SK-N-SH treated with all-trans-retinoic acid at 6 μM for 48 hours (cell line): ENCODE measurements around the gene KRT23.

ENCODE experiments used
- ATAC-seq: fragments of 200-7000 bp; cut with Tn5 transposase; 3 replicates; pipeline ENCODE4 v1.9.1; 2020; ENCODE audit warnings: mild to moderate bottlenecking, moderate library complexity
- ARNTL ChIP-seq: fragments of 450-650 bp; formaldehyde crosslinking; IDR thresholded peaks from 2 replicates; pipeline ENCODE4 v1.5.0; 2020; ENCODE audit warnings: low read depth, mild to moderate bottlenecking, moderate library complexity, borderline replicate concordance
- BACH2 ChIP-seq: fragments of 250-450 bp; sonication (Bioruptor Pico); IDR thresholded peaks from 2 replicates; pipeline ENCODE4 v1.9.0; 2021; ENCODE audit warnings: mild to moderate bottlenecking, borderline replicate concordance
- CREB5 ChIP-seq: fragments of 250-450 bp; sonication (Bioruptor Pico); IDR thresholded peaks from 2 replicates; pipeline ENCODE4 v1.5.1; 2020; ENCODE audit warnings: low read depth, mild to moderate bottlenecking, moderate library complexity
- CSDC2 ChIP-seq: fragments of 250-450 bp; sonication (Bioruptor Pico); IDR thresholded peaks from 2 replicates; pipeline ENCODE4 v1.5.0; 2020; ENCODE audit warnings: mild to moderate bottlenecking, moderate library complexity
- ESRRG ChIP-seq: fragments of 250-450 bp; sonication (Bioruptor Pico); IDR thresholded peaks from 2 replicates; pipeline ENCODE4 v1.6.1; 2021; ENCODE audit warnings: mild to moderate bottlenecking
- GLIS3 ChIP-seq: fragments of 250-450 bp; sonication (Bioruptor Pico); IDR thresholded peaks from 2 replicates; pipeline ENCODE4 v1.5.0; 2020; ENCODE audit warnings: mild to moderate bottlenecking, moderate library complexity
- ISL1 ChIP-seq: fragments of 250-450 bp; sonication (Bioruptor Pico); IDR thresholded peaks from 2 replicates; pipeline ENCODE4 v2.1.2; 2022; ENCODE audit warnings: mild to moderate bottlenecking, moderate library complexity
- OSR1 ChIP-seq: fragments of 250-450 bp; sonication (Bioruptor Pico); IDR thresholded peaks from 2 replicates; pipeline ENCODE4 v1.8.0; 2022; ENCODE audit warnings: moderate library complexity, mild to moderate bottlenecking, inconsistent platforms
- PATZ1 ChIP-seq: fragments of 250-450 bp; sonication (Bioruptor Pico); IDR thresholded peaks from 2 replicates; pipeline ENCODE4 v1.8.0; 2020; ENCODE audit warnings: mild to moderate bottlenecking, moderate library complexity, borderline replicate concordance
- POU6F1 ChIP-seq: fragments of 250-450 bp; sonication (Bioruptor Pico); IDR thresholded peaks from 2 replicates; pipeline ENCODE4 v1.8.0; 2021; ENCODE audit warnings: low read depth, mild to moderate bottlenecking, moderate library complexity, borderline replicate concordance
- PPARA ChIP-seq: fragments of 250-450 bp; sonication (Bioruptor Pico); IDR thresholded peaks from 2 replicates; pipeline ENCODE4 v1.5.0; 2020; ENCODE audit warnings: mild to moderate bottlenecking, borderline replicate concordance
- RARB ChIP-seq: fragments of 250-450 bp; sonication (Bioruptor Pico); IDR thresholded peaks from 2 replicates; pipeline ENCODE4 v1.8.0; 2021; ENCODE audit warnings: mild to moderate bottlenecking, moderate library complexity
- SNAI2 ChIP-seq: fragments of 250-450 bp; sonication (Bioruptor Pico); IDR thresholded peaks from 2 replicates; pipeline ENCODE4 v1.5.0; 2020; ENCODE audit warnings: mild to moderate bottlenecking, moderate library complexity
- TCF4 ChIP-seq: fragments of 250-450 bp; sonication (Bioruptor Pico); IDR thresholded peaks from 2 replicates; pipeline ENCODE4 v1.8.0; 2021; ENCODE audit warnings: mild to moderate bottlenecking, moderate library complexity, borderline replicate concordance
- TOX ChIP-seq: fragments of 250-450 bp; sonication (Bioruptor Pico); IDR thresholded peaks from 2 replicates; pipeline ENCODE4 v1.8.0; 2021; ENCODE audit warnings: mild to moderate bottlenecking, moderate library complexity, borderline replicate concordance
- TSHZ2 ChIP-seq: fragments of 250-450 bp; sonication (Bioruptor Pico); IDR thresholded peaks from 2 replicates; pipeline ENCODE4 v1.5.0; 2020; ENCODE audit warnings: mild to moderate bottlenecking, moderate library complexity
- ZC3H10 ChIP-seq: fragments of 250-450 bp; sonication (Bioruptor Pico); IDR thresholded peaks from 2 replicates; pipeline ENCODE4 v1.5.1; 2021; ENCODE audit warnings: mild to moderate bottlenecking, moderate library complexity
- ZFP3 ChIP-seq: fragments of 250-450 bp; sonication (Bioruptor Pico); IDR thresholded peaks from 2 replicates; pipeline ENCODE4 v1.5.0; 2020; ENCODE audit warnings: mild to moderate bottlenecking, moderate library complexity
- ZFP30 ChIP-seq: fragments of 450-650 bp; formaldehyde crosslinking; IDR thresholded peaks from 2 replicates; pipeline ENCODE4 v1.5.0; 2022; ENCODE audit warnings: mild to moderate bottlenecking, moderate library complexity
- ZNF565 ChIP-seq: fragments of 450-650 bp; formaldehyde crosslinking; conservative IDR thresholded peaks from 2 replicates; pipeline ENCODE4 v1.5.0; 2020; ENCODE audit warnings: low read depth, mild to moderate bottlenecking, moderate library complexity
- ZNF70 ChIP-seq: fragments of 450-650 bp; formaldehyde crosslinking; IDR thresholded peaks from 2 replicates; pipeline ENCODE4 v1.5.0; 2020; ENCODE audit warnings: mild to moderate bottlenecking, moderate library complexity
- ZNF8 ChIP-seq: fragments of 450-650 bp; formaldehyde crosslinking; IDR thresholded peaks from 2 replicates; pipeline ENCODE4 v1.5.0; 2020; ENCODE audit warnings: mild to moderate bottlenecking, moderate library complexity

Gene KRT23

GRCh38 chr17:40879026-40879425 lies 58.4 kb downstream of the KRT23 start:
- TF ChIP-seq TOX (CRISPR knock-in tag) = no peak
- TF ChIP-seq ISL1 (CRISPR knock-in tag) = no peak
- no peak for TF ChIP-seq TCF4 (CRISPR knock-in tag)
- TF ChIP-seq POU6F1 (CRISPR knock-in tag) = no peak
- no peak for TF ChIP-seq SNAI2 (CRISPR knock-in tag)
- no peak for TF ChIP-seq ESRRG
- TF ChIP-seq CSDC2 (CRISPR knock-in tag) = no peak
- TF ChIP-seq TSHZ2 (CRISPR knock-in tag) = no peak
- no peak for TF ChIP-seq ZFP30 (CRISPR knock-in tag)
- no peak for TF ChIP-seq ZNF8
- TF ChIP-seq ZNF70 = no peak
- TF ChIP-seq ZC3H10 = no peak
- ATAC-seq = no peak

- no peak for ATAC-seq
Observed at GRCh38 chr17:40878044-40878443, 59.4 kb downstream of the KRT23 start.

More at GRCh38 chr17:40878044-40878443, 59.4 kb downstream of the KRT23 start:
- TF ChIP-seq PATZ1 (no peak), ZNF70 (no peak), POU6F1 (CRISPR knock-in tag) (no peak), SNAI2 (CRISPR knock-in tag) (no peak), RARB (CRISPR knock-in tag) (no peak), ZC3H10 (no peak), ZFP30 (CRISPR knock-in tag) (no peak), BACH2 (CRISPR knock-in tag) (no peak), ISL1 (CRISPR knock-in tag) (no peak), CREB5 (no peak), OSR1 (no peak), ZNF565 (no peak), PPARA (CRISPR knock-in tag) (no peak), GLIS3 (no peak), ZFP3 (no peak), ARNTL (CRISPR knock-in tag) (no peak)
